Inflammatory macrophage treated with lipopolysaccharide for 4 hours (primary cell): Measurements from ENCODE around the gene AUNIP.

Experiments used
- DNase-seq: peaks from one replicate; pipeline ENCODE4 v3.0.0-alpha.2; 2020

The AUNIP gene

GRCh38 chr1:25885602-25886001 lies 26.3 kb upstream of the AUNIP start:
- no peak for DNase-seq

GRCh38 chr1:25881266-25881665 lies 22.0 kb upstream of the AUNIP start:
- no peak for DNase-seq

- DNase-seq, result no peak
Observed at GRCh38 chr1:25880518-25880917, 21.3 kb upstream of the AUNIP start.

GRCh38 chr1:25879675-25880074 lies 20.4 kb upstream of the AUNIP start:
- no peak for DNase-seq

GRCh38 chr1:25878690-25879089 lies 19.4 kb upstream of the AUNIP start:
- DNase-seq, result no peak

GRCh38 chr1:25877155-25877554 lies 17.9 kb upstream of the AUNIP start:
- no peak for DNase-seq

- no peak for DNase-seq
Observed at GRCh38 chr1:25876693-25877077, 17.4 kb upstream of the AUNIP start.

- no peak for DNase-seq
Observed at GRCh38 chr1:25875856-25876692, 16.8 kb upstream of the AUNIP start.

GRCh38 chr1:25875154-25875855 lies 16.0 kb upstream of the AUNIP start, which contains the start of gene PAQR7:
Gene PAQR7 (minus strand): TSS chr1:25875708. CDS start chr1:25863839, 11,869 bp downstream.
- peak; percentile 38 for DNase-seq

GRCh38 chr1:25874635-25875153 lies 15.4 kb upstream of the AUNIP start:
- no peak for DNase-seq

GRCh38 chr1:25874209-25874608 lies 15.0 kb upstream of the AUNIP start:
- DNase-seq, result no peak

- DNase-seq, result no peak
Observed at GRCh38 chr1:25873120-25873519, 13.9 kb upstream of the AUNIP start.

GRCh38 chr1:25872713-25873112 lies 13.5 kb upstream of the AUNIP start:
- no peak for DNase-seq

- no peak for DNase-seq
Observed at GRCh38 chr1:25871704-25872494, 12.6 kb upstream of the AUNIP start.

GRCh38 chr1:25871086-25871703 lies 11.9 kb upstream of the AUNIP start:
- no peak for DNase-seq

- DNase-seq, result no peak
Observed at GRCh38 chr1:25870614-25871013, 11.4 kb upstream of the AUNIP start.

GRCh38 chr1:25869909-25870606 lies 10.8 kb upstream of the AUNIP start:
- no peak for DNase-seq

- DNase-seq, result no peak
Observed at GRCh38 chr1:25867210-25867991, 8.1 kb upstream of the AUNIP start.

- no peak for DNase-seq
Observed at GRCh38 chr1:25866288-25866687, 7.0 kb upstream of the AUNIP start.

- DNase-seq, result no peak
Observed at GRCh38 chr1:25864434-25864833, 5.2 kb upstream of the AUNIP start.
